Loucy (cell line): Measurements from ENCODE around the gene AMBRA1.

Experiments used
- H2AFZ ChIP-seq: fragments of 200-600 bp; sonication (generic); 2 replicates; pipeline ENCODE4 v1.6.0; 2016; ENCODE audit warnings: antibody characterized with exemption, mild to moderate bottlenecking, low read length, moderate library complexity
- H3F3A ChIP-seq: fragments of 200-600 bp; 2 replicates; pipeline ENCODE4 v1.6.0; 2016; ENCODE audit warnings: antibody characterized with exemption, low read depth, mild to moderate bottlenecking
- H3K27me3 ChIP-seq: fragments of 200-600 bp; sonication (generic); 2 replicates; pipeline ENCODE4 v1.6.1; 2014; ENCODE audit warnings: low read length, mild to moderate bottlenecking; ENCODE audit not compliant: insufficient read depth, poor library complexity, severe bottlenecking
- H3K36me3 ChIP-seq: fragments of 200-600 bp; sonication (generic); 2 replicates; pipeline ENCODE4 v1.6.1; 2016; ENCODE audit warnings: low read length; ENCODE audit not compliant: insufficient read depth
- H3K4me1 ChIP-seq: fragments of 200-600 bp; sonication (generic); 2 replicates; pipeline ENCODE4 v1.5.1; 2014; ENCODE audit warnings: low read length, mild to moderate bottlenecking; ENCODE audit not compliant: insufficient read depth, poor library complexity, severe bottlenecking
- H3K4me2 ChIP-seq: fragments of 200-600 bp; sonication (generic); 2 replicates; pipeline ENCODE4 v1.6.0; 2014; ENCODE audit warnings: antibody characterized with exemption, low read length, low read depth, mild to moderate bottlenecking; ENCODE audit not compliant: poor library complexity, severe bottlenecking
- H3K4me3 ChIP-seq: fragments of 200-600 bp; sonication (generic); 2 replicates; pipeline ENCODE4 v1.5.1; 2014; ENCODE audit warnings: low read length, mild to moderate bottlenecking, mixed read lengths; ENCODE audit not compliant: poor library complexity, severe bottlenecking
- H3K79me2 ChIP-seq: fragments of 200-600 bp; sonication (generic); 2 replicates; pipeline ENCODE4 v1.6.1; 2014; ENCODE audit warnings: low read length; ENCODE audit not compliant: insufficient read depth
- H3K9ac ChIP-seq: fragments of 200-600 bp; sonication (generic); 2 replicates; pipeline ENCODE4 v1.6.0; 2014; ENCODE audit warnings: mild to moderate bottlenecking, low read depth, low read length, moderate library complexity; ENCODE audit not compliant: poor library complexity, severe bottlenecking
- H3K9me2 ChIP-seq: fragments of 200-600 bp; sonication (generic); replicated peaks from 2 replicates; pipeline ENCODE4 v1.6.1; 2016; ENCODE audit warnings: low read depth, low read length, mixed read lengths
- H3K9me3 ChIP-seq: fragments of 200-600 bp; sonication (generic); 2 replicates; pipeline ENCODE4 v1.6.1; 2014; ENCODE audit warnings: mild to moderate bottlenecking, antibody characterized with exemption, low read length, low read depth; ENCODE audit not compliant: insufficient read depth
- H4K20me1 ChIP-seq: fragments of 200-600 bp; sonication (generic); 2 replicates; pipeline ENCODE4 v1.6.0; 2014; ENCODE audit warnings: antibody characterized with exemption, low read length, mild to moderate bottlenecking; ENCODE audit not compliant: insufficient read depth, poor library complexity, severe bottlenecking
- EZH2phosphoT487 ChIP-seq: fragments of 200-600 bp; IDR thresholded peaks from 2 replicates; pipeline ENCODE4 v1.6.1; 2018; ENCODE audit warnings: antibody characterized with exemption, mild to moderate bottlenecking, moderate library complexity, borderline replicate concordance
- TF ChIP-seq, protein P1 (sequence below): fragments of 200-600 bp; sonication (generic); conservative IDR thresholded peaks from 2 replicates; pipeline ENCODE4 v1.5.1; 2014; ENCODE audit warnings: mild to moderate bottlenecking, antibody characterized with exemption, low read length

AMBRA1 gene

GRCh38 chr11:46414879-46415278 is 178.9 kb downstream of the AMBRA1 start:
- Histone ChIP-seq H3F3A (no peaks in the 10 kb centered on the region), H3K9ac (no peak overlapping the region), H4K20me1 (no peaks in the 10 kb centered on the region), H3K9me3 (no peaks in the 10 kb centered on the region), H3K9me2 (no peaks in the 10 kb centered on the region), H3K36me3 (peaks cover 44% of the 10 kb centered on the region; the same call in 1 of the 2 replicates), H3K27me3 (no peaks in the 10 kb centered on the region), H3K4me3 (no peak overlapping the region), H3K79me2 (no peaks in the 10 kb centered on the region), H2AFZ (no peak overlapping the region), H3K4me2 (no peak overlapping the region), H3K4me1 (peaks cover 8% of the 10 kb centered on the region)
- TF ChIP-seq, protein P1, sequence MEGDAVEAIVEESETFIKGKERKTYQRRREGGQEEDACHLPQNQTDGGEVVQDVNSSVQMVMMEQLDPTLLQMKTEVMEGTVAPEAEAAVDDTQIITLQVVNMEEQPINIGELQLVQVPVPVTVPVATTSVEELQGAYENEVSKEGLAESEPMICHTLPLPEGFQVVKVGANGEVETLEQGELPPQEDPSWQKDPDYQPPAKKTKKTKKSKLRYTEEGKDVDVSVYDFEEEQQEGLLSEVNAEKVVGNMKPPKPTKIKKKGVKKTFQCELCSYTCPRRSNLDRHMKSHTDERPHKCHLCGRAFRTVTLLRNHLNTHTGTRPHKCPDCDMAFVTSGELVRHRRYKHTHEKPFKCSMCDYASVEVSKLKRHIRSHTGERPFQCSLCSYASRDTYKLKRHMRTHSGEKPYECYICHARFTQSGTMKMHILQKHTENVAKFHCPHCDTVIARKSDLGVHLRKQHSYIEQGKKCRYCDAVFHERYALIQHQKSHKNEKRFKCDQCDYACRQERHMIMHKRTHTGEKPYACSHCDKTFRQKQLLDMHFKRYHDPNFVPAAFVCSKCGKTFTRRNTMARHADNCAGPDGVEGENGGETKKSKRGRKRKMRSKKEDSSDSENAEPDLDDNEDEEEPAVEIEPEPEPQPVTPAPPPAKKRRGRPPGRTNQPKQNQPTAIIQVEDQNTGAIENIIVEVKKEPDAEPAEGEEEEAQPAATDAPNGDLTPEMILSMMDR = no peak
- no peak for TF ChIP-seq EZH2phosphoT487

DNA sequence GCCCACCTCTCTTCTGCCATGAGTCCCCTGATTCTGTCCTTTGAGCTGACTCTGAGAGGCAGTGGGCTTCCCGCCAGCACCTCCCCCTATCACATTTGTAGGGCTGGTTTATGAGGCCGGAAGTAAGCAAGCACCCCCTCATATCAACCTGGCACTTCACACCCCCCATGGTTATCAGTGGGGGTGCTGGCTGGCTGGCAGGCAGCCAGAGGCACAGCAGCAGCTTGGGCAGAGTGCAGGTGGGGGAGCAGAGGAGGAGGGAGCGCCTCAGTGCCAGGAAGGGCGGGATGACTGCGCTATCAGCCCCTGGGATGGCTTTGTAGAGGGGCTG is 179.4 kb downstream of the AMBRA1 start:
- TF ChIP-seq, protein P1 = no peak
- no peak for TF ChIP-seq EZH2phosphoT487
- H3K27me3 ChIP-seq = no peaks in the 10 kb centered on the region
- no peak overlapping the region for H3K9ac ChIP-seq
- no peak overlapping the region for H3K4me3 ChIP-seq
- no peaks in the 10 kb centered on the region for H4K20me1 ChIP-seq
- H2AFZ ChIP-seq = no peak overlapping the region
- peaks cover 47% of the 10 kb centered on the region; the same call in 1 of the 2 replicates for H3K36me3 ChIP-seq
- H3K9me3 ChIP-seq = no peaks in the 10 kb centered on the region
- H3K4me2 ChIP-seq = no peak overlapping the region
- peaks cover 4% of the 10 kb centered on the region for H3K4me1 ChIP-seq
- H3F3A ChIP-seq = no peaks in the 10 kb centered on the region
- H3K79me2 ChIP-seq = no peaks in the 10 kb centered on the region
- H3K9me2 ChIP-seq = no peaks in the 10 kb centered on the region

GRCh38 chr11:46413760-46414465 is 179.9 kb downstream of the AMBRA1 start:
- Histone ChIP-seq H3K36me3 (peaks cover 51% of the 10 kb centered on the region; the same call in 1 of the 2 replicates), H3K4me1 (no peaks in the 10 kb centered on the region), H3F3A (no peaks in the 10 kb centered on the region), H3K9me2 (no peaks in the 10 kb centered on the region), H3K9me3 (no peaks in the 10 kb centered on the region), H3K9ac (no peak overlapping the region), H3K79me2 (no peaks in the 10 kb centered on the region), H3K4me2 (no peak overlapping the region), H3K27me3 (no peaks in the 10 kb centered on the region), H4K20me1 (no peaks in the 10 kb centered on the region), H3K4me3 (no peak overlapping the region), H2AFZ (no peak overlapping the region)
- TF ChIP-seq EZH2phosphoT487 = no peak
- TF ChIP-seq, protein P1 = no peak
